ENCODE measurements around the gene GNAQ.
"Not testable (repeated sequence)": the region's sequence is repeated elsewhere in the genome, so short reads cannot be mapped to it uniquely, and the experiment has no call there.

Gene GNAQ

DNA sequence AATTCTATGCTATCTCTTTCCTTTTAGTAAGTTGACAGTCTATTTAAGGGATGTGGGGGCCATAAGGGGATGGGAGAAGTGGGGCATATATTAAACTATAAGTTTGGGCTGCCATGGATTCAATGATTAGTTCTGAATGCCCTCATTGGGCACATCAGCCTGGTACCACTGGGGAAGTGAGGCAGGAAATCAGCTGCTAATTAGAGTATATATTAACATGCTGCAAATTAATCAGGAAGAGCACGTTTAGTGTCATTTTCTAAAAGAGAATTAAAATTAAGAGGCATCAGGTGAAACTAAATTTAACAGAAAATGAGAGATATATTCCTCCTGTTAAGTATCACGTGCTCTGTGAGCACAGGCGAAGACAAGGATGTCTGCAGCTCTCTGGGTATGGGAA is 260.4 kb downstream of the GNAQ start:
- no peak for DNase-seq (ENCODE audit: low read depth in 3 of 3)

DNA sequence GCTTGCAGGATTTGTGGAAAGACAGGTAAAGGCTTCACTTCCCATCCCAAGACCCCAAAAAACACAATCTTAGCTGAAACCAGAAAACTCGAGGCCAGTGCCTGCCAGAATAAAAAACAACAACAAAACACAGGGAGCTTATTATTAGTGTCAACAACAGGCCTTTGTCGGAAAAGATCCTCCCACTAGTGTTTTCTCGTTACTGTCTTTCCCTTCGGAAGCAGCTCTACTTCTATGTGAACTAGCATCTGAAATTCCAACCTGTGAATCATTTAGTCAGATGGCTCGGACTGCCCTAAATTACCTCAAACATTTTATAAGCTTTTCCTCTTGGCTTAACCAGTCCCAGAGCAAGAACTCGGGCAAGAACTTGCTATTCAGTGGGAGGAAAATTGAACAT is 261.3 kb downstream of the GNAQ start:
- no peak for DNase-seq (ENCODE audit: low read depth in 3 of 3)

DNA sequence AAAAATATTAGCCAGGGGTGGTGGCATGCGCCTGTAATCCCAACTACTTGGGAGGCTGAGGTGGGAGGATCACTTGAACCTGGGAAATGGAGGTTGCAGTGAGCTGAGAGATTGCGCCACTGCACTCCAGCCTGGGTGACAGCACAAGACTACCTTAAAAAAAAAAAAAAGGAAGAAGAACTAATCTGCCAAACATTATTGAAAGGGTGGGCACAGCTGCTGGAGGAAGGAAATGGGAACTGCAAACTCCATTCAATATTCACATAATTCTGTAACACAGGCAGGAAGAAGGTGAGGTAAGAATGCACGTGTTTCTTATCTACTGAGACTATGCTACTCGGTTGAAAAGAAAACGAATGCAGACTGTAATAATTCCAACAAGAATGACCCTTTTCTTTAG is 262.4 kb downstream of the GNAQ start:
- no peak for DNase-seq (ENCODE audit: low read depth in 3 of 3)

DNA sequence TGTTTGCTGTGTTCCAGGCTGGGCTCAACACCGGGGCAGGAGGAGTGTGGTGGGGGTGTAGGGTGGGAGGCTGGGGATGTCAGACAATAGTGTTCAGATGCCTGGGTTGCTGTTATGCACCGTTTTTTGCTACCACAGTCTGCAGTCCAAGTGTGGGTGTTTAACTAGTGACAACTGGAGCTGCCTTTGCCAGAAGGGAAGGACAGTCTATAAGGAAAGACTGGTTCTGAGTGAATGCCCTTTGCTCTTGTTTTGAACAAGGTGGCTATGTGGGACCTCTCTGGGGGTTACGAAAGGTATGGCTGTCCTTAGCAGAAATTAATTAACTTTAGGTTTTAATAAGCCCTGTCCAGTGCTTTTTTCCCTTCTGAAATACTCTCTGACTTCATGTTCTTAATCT is 265.0 kb downstream of the GNAQ start:
- no peak for DNase-seq (ENCODE audit: low read depth in 3 of 3)

DNA sequence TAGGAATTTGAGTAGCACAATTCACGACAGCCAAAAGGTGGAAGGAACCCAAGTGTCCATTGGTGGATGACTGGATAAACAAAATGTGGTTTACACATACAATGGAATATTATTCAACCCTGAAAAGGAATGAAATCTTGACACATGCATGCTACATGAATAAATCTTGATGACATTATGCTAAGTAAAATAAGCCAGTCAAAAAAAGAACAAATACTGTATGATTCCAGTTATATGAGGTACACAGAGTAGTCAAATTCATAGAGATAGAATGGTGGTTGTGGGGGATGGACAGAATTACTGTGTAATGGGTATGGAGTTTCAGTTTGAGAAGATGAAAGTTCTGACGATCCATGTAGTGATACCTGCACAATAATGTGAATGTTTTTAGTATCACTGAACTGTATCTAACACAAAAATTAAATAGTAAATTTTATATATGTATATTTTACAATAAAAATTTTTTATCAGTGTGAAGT is 265.8 kb downstream of the GNAQ start:
- no peak for DNase-seq (ENCODE audit: low read depth in 3 of 3)

DNA sequence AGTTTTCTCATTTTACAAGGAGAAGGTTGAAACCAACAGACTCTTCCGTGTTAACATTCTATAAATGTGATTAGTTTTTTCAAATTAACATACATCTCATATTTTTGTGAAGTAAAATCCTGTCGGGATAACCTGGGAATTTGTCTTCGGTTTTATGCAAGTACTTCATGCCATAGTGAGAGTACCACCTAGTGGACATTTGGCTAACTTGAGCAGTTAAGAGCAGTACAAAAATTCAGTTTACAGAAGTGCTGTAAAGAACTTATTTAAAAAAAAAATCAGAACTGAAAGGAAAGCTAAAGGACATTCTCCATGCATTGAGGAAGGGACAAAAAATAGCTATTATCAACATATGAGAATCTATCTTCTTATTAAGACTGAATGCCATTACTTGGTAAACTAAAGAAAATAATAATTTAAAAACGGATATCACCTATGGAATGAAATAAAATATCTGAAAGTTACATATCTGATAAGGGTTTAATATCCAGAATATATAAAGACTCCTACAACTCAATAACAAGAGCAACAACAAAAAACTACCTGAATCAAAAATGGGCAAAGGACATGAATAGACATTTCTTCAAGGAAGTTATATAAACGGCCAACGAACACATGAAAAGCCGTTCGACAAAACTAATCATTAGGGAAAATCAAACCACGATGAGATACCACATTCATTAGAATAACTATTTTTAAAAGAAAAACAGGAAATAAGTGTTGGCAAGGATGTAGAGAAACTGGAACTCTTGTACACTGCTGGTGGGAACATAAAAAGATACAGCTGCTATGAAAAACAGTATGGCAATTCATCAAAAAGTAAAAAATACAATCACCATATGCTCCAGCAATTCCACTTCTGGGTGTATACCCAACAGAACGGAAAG is 266.5 kb downstream of the GNAQ start:
- DNase-seq (ENCODE audit: low read depth in 3 of 3), result no peak

DNA sequence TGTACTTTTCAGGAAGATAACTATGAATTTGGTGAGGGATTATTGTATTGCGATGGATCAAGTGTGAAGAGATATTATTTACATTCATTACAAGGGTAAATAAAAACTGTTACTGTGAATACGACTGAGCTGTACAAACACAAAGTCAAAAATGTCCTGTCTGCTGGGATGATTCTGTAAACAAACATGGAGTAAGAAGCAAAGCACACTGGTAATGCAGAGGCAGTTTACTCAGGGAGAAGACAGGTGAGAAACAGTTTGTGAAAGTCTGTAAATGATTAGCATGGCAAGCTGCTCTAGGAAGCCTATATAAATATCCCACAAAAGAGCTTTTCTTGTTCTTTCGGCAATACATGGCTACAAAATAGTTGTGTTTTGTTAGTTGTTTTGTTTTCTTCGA is 268.0 kb downstream of the GNAQ start:
- DNase-seq (ENCODE audit: low read depth in 3 of 3), result no peak

DNA sequence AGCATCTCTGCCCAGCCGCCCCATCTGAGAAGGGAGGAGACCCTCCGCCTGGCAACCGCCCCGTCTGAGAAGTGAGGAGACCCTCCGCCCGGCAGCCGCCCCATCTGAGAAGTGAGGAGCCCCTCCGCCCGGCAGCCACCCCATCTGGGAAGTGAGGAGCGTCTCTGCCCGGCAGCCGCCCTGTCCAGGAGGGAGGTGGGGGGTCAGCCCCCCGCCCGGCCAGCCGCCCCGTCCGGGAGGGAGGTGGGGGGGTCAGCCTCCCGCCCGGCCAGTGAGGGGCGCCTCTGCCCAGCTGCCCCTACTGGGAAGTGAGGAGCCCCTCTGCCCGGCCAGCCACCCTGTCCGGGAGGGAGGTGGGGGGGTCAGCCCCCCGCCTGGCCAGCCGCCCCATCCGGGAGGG is 270.7 kb downstream of the GNAQ start:
- not testable (repeated sequence) for DNase-seq (ENCODE audit: low read depth in 3 of 3)

DNA sequence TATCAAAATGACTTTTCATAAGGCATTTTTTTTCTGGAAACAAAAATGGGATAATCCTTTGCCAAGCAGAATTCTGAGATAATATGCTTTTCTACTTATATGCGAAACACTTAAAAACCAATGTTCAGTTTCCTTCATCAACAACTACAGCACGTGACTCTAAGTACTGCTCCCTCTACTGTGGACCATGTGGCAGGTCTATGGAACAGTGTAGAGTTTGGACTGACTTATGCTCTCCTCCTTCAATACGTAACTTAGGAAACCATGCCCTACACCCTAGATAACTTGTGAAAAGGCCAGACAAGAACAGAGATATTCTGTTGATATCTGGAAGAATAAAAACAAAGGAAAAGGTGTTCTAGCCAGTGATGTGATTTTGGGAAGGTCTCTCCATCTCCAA is 272.2 kb downstream of the GNAQ start:
- no peak for DNase-seq (ENCODE audit: low read depth in 3 of 3)

DNA sequence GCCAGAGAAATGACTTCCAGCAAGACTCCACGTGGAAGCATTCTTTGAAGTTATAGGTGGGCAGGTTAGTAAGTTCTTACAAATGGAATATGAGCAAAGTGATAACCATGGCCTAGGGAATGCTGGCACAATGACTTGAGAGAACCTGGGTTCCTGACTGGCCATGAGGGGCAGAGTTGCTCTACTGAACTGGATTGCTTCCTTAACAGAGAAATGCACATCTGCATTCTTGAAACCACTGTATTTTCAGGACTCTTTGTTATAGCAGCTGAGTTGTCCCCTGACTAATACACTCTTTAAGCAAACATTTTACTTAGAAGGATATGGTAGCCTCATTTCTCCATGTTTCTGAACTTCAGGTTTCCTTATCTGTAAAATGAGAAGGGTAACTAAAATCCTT is 275.2 kb downstream of the GNAQ start:
- no peak for DNase-seq (ENCODE audit: low read depth in 3 of 3)

DNA sequence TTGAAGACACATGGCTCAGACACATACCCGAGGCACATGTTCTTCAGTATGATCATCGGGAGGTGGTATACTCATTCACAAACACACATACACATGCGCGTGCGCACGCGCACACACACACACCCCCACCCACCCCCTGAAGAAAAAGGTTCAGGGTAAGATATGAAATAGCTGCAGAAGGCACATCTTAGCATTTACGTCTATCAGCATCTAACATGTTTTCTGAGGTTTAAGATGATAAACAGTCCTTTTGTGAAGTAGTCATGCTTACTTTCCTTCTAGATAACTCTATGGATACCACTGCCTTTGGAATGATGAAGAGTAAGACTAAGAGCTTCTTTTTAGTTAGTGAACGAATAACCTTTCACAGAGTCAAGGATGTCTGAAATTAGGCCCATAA is 278.4 kb downstream of the GNAQ start:
- DNase-seq (ENCODE audit: low read depth in 3 of 3), result no peak

DNA sequence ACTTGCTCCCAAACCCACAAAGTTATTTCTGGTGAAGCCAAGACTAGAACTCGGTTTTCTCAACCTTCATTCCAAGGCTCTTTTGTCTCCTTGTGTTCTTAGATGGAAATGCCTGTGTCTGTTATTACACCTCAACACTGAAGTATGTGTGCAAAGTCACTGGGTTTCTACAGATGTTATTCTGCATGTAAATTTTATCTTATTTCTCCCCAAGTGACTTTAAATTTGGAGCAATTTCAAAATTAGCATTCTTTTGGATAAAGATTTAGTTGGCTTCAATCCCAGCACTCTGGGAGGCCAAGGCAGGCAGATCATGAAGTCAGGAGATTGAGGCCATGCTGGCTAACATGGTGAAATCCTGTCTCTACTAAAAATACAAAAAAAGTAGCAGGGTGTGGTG is 279.1 kb downstream of the GNAQ start:
- no peak for DNase-seq (ENCODE audit: low read depth in 3 of 3)

DNA sequence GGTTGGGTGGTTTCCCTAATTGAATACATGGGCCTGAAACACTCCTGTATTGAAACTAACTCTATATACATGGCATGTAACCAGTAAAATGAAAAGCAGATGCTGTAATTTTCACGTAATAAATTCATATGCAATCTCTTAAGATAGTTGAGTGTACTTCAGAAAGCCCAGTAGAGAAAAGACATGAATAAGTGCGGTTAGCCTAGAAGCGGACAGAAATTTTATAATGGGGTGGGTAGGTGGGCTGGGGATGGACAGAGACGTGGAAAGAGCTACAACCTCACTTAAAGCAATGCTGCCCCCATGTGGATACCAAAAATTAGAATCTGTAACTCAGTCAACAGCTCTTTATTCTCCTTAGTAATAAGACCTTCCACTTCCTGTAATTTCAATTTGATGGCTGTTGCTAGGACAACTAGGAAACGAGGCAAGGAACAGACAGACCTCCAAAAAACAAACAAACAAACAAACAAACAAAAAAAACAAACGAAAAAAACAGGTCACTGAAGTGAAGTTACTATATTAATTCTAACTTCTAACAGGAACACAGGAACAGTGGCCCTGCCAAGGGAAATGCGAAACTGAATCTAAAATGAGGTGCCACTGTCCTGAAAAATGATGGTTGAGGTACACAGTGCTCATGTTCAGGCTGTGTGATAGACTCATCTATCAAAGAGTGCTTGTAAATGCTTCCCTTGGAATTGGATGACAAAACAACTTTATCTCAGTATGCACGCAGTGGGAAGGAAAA is 280.1 kb downstream of the GNAQ start:
- DNase-seq (ENCODE audit: low read depth in 3 of 3), result no peak

DNA sequence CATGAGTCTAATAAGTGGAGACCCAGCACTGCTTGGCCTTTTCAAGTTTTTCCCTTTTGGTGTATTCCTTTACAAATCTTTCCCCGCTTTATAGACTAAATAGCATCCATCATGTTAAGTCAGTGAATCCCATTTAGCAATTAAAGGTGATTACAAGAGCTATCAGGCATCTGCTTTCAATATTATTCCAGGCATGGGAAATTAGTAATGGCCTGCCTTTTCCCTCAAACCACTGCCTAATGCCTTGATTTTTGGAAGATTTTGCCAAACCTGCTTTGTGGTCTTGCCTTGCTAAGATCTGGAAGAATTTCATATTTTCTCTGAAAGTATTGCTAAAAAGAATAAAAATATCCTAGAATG is 280.6 kb downstream of the GNAQ start:
- no peak for DNase-seq (ENCODE audit: low read depth in 3 of 3)

DNA sequence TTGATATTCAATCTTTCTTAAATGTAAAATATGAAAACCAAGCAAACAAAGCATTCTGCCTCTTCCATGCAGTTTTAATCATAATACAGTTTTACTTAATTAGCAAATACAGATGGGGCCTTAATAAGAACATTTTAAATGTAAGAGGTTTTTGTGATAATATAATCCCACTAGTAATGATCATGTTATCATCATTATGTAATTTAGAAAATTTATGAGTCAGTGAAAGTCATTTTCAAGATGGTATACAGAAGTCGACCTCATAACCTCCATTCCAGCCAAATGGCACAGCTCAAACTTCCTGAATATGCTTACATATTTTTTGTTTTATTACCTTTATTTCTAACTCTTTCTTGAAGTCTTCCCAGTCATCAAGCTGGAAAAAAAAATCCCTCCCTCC is 281.3 kb downstream of the GNAQ start:
- DNase-seq (ENCODE audit: low read depth in 3 of 3), result no peak

DNA sequence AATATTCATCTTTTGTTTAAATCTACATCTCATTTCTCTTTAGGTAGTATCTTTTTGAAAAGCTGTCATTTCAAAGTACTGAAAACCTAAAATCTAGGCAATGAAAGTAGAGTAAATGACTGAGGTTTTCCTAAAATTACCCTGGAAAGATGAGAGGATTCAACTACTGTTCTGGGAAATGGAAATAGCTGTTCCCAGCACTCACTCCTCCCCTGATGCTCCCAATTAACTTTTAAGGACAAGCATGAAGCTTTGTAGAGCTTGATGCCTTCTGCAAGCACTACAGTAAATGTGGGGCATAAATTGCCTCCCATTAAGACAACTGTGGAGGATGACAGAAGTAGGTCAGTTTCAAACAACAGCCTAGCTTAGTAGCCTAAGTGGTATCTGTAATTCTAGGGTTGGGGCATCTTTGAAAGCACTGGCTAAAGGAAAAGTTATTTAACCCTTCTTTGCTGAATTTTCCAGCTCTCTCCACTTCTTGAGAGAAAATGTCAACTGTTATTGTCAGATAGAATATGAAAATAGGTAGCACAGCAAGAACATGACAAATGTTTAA is 283.3 kb downstream of the GNAQ start:
- no peak for DNase-seq (ENCODE audit: low read depth in 3 of 3)

DNA sequence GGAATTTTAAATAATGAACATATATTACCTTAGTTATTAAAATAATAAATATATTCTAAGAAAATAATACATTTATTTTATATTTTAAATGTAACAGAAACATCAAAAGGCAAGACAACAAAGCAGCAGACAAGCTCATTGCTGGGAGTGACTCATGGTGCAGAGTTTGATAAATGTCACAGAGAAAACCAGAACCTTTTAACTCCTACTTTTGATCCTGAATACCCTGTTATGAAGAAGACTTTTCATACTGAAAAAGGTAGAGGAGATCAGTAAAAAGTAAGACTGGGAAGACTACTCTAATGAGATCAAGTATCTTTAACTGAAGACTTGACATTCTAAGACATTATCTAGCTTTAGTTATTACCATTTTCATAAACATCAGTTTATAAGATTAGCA is 284.4 kb downstream of the GNAQ start:
- no peak for DNase-seq (ENCODE audit: low read depth in 3 of 3)

DNA sequence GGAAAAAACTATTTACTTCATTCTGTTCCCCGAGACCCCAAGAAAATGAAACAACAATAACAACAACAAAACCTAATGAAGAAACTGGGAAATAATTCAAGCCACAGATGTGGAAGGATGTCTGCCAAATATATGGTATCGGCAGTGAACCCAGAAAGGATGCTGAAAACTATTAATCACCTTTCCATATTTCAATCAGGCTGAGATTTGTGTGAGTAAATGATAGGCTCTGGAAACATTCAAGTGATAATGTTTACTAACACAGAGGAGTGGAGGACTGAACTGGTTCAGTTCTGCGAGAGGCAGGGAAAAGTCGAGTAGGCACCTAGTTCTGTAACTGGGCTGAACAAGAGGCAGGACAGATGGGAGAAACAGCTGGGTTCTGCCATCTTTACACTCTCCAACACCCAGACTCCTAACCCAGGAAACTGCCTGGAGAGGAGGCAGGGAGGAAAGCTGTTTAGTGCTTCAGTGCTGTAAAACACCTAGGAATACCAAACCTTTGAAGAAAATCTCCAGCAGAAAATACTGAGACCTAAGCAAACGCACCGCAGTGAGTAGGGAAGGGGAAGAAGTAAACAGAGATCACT is 286.7 kb downstream of the GNAQ start:
- no peak for DNase-seq (ENCODE audit: low read depth in 3 of 3)

DNA sequence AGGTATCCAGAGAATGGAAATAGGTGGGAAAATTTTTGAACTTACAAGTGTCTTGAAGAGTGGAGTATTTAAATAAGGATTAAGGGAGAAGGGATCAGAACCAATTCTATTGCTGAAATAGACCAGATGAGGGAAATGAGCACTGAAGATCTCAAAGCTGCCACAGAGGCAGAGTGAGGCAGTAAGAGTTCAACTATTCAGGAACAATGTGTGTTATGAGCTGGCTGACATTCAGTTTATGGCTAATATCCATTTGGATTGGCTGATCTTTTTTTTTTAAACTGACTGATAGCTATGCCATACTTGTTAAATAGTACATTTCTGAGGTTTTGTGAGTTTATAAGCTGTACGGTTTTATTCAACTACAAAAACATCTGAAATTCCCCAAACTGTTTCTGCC is 288.2 kb downstream of the GNAQ start:
- DNase-seq (ENCODE audit: low read depth in 3 of 3), result no peak

DNA sequence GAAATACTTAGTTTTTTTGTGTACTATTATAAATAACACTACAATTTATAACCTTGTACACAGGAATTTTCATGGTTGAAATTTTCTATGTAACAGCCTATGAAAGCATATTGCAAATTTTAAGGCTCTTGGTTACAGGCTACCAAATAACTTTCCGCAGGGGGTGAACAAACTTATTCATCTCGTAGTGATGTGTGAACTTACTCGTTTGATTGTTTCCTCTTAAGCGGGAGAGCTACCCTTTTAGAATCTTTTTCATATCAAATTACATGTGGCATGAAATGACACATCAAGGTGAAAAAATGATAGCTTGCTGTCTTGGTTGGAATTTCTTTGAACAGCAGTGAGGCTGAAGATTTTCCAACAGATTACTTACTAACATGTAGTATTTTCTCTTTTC is 292.7 kb downstream of the GNAQ start:
- DNase-seq (ENCODE audit: low read depth in 3 of 3), result no peak

DNA sequence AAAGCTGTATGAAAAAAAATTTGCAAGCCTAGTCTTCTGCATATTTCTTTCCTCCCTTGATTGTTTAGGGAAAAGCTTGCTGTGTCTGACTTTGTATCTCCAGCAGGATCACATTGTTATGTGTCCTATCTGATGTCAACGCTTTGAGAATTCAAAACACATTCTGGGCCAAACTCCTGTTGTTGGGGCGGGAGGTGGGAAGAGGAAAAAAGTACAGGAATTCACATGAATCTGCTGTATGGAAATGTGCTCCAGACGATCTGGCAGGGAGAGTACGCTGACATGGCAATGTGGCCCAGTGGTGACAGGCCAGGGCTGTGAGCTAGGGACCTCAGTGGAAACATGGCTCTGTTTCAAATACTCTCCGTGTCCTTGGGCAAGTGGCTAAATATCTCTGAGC is 296.1 kb downstream of the GNAQ start:
- DNase-seq (ENCODE audit: low read depth in 3 of 3), result no peak

DNA sequence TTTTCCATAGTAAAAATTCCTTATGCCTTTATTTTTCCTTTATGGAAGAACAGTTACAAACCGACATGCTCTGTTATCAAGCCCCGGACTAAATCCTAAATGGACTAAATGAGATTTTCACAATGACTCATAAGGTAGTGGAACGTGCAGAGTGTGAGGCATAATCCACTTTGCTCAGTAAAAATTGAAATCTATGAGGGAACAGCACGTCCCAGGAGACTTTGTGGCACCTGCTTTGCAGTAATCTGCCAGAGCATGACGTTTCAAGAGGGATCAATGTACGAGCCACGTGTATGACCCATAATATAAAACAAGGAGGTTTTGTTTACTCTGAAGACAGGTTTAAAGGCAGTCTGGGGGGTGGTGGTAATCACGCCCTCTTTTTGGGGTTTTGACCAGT is 299.7 kb downstream of the GNAQ start:
- no peak for DNase-seq (ENCODE audit: low read depth in 3 of 3)

Measured in stimulated activated CD4-positive, alpha-beta T cell treated with anti-CD3 and anti-CD28 coated beads, TNF-alpha, amount 100 ng/mL, for 24 hours (primary cell).